ENCODE data around the gene SYCP2L. TPM values are rescaled to one million over a fixed set of nuclear protein-coding genes. Genes with fewer than 3 reads are reported as not detected.

Gene SYCP2L
- total and polyA plus RNA-seq, 2 experiments from 2014 or later = 10.5 to 11.0 TPM

DNA sequence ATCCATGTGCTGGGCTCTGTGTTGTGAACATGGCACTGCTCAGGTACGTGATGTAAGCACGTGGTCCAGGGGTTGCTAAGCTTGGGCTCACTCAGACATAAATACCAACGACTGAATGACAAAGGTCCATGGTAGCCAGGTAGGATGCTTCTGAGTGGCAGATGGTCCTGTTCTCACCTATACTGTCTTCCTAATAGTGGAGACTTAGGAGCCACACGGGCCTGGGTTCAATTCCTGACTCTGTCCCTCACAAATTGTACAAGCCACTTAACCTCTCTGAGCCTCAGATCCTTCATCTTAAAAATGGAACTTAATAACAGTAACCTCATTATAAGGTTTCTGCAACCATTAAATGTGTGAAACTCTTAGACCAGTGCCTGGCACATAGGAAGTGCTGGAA lies 11.8 kb upstream of the SYCP2L start (continued):
- TF ChIP-seq, protein P1, sequence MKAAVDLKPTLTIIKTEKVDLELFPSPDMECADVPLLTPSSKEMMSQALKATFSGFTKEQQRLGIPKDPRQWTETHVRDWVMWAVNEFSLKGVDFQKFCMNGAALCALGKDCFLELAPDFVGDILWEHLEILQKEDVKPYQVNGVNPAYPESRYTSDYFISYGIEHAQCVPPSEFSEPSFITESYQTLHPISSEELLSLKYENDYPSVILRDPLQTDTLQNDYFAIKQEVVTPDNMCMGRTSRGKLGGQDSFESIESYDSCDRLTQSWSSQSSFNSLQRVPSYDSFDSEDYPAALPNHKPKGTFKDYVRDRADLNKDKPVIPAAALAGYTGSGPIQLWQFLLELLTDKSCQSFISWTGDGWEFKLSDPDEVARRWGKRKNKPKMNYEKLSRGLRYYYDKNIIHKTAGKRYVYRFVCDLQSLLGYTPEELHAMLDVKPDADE (IDR thresholded peaks at IDR 0.05) = no peak
- TF ChIP-seq, protein P2, sequence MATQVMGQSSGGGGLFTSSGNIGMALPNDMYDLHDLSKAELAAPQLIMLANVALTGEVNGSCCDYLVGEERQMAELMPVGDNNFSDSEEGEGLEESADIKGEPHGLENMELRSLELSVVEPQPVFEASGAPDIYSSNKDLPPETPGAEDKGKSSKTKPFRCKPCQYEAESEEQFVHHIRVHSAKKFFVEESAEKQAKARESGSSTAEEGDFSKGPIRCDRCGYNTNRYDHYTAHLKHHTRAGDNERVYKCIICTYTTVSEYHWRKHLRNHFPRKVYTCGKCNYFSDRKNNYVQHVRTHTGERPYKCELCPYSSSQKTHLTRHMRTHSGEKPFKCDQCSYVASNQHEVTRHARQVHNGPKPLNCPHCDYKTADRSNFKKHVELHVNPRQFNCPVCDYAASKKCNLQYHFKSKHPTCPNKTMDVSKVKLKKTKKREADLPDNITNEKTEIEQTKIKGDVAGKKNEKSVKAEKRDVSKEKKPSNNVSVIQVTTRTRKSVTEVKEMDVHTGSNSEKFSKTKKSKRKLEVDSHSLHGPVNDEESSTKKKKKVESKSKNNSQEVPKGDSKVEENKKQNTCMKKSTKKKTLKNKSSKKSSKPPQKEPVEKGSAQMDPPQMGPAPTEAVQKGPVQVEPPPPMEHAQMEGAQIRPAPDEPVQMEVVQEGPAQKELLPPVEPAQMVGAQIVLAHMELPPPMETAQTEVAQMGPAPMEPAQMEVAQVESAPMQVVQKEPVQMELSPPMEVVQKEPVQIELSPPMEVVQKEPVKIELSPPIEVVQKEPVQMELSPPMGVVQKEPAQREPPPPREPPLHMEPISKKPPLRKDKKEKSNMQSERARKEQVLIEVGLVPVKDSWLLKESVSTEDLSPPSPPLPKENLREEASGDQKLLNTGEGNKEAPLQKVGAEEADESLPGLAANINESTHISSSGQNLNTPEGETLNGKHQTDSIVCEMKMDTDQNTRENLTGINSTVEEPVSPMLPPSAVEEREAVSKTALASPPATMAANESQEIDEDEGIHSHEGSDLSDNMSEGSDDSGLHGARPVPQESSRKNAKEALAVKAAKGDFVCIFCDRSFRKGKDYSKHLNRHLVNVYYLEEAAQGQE (IDR thresholded peaks at IDR 0.05; ENCODE audit: unreplicated experiment) = no peak
- TF ChIP-seq CREB1 (CRISPR knock-in tag; IDR thresholded peaks at IDR 0.05; ENCODE audit: low read depth) (no peak), JUNB (IDR thresholded peaks at IDR 0.05; ENCODE audit: unreplicated experiment) (no peak), EZH2phosphoT487 (IDR thresholded peaks at IDR 0.05; ENCODE audit: unreplicated experiment) (no peak), ZNF331 (CRISPR knock-in tag; IDR thresholded peaks at IDR 0.05; ENCODE audit: low read depth) (no peak), POLR2AphosphoS5 (IDR thresholded peaks at IDR 0.05; ENCODE audit: low read depth) (no peak), STAT1 (IDR thresholded peaks at IDR 0.05; ENCODE audit: unreplicated experiment) (no peak), NANOG (IDR thresholded peaks at IDR 0.05; ENCODE audit: borderline replicate concordance) (no peak), EZH2 (IDR thresholded peaks at IDR 0.05; ENCODE audit: low read depth, unreplicated experiment) (no peak), ZNF114 (CRISPR knock-in tag; IDR thresholded peaks at IDR 0.05) (no peak)
- TF ChIP-seq, protein P3, sequence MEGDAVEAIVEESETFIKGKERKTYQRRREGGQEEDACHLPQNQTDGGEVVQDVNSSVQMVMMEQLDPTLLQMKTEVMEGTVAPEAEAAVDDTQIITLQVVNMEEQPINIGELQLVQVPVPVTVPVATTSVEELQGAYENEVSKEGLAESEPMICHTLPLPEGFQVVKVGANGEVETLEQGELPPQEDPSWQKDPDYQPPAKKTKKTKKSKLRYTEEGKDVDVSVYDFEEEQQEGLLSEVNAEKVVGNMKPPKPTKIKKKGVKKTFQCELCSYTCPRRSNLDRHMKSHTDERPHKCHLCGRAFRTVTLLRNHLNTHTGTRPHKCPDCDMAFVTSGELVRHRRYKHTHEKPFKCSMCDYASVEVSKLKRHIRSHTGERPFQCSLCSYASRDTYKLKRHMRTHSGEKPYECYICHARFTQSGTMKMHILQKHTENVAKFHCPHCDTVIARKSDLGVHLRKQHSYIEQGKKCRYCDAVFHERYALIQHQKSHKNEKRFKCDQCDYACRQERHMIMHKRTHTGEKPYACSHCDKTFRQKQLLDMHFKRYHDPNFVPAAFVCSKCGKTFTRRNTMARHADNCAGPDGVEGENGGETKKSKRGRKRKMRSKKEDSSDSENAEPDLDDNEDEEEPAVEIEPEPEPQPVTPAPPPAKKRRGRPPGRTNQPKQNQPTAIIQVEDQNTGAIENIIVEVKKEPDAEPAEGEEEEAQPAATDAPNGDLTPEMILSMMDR (conservative IDR thresholded peaks at IDR 0.05; ENCODE audit: low read depth in 2 of 2) = no peak

DNA sequence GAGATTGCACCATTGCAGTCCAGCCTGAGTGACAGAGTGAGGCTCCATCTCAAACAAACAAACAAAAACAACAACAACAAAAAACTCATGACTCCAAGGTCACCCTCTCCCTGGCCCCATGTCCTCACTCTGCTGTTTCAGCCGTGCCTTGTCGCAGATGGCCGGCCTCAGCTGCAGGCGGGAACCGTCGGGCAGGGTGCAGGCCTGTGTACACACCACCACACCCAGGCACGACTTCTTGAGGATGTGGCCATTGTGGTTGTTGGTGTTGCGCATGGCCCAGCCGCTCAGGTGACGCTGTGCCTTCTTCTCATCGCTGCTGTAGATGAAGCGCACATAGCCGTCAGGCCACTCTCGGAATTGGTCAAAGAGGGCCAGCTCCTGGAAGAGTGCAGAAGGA lies 9.8 kb upstream of the SYCP2L start:
- H3K9me2 ChIP-seq (ENCODE audit: insufficient read depth) = no peaks in the 10 kb centered on the region
- no peak for DNase-seq (ENCODE audit: low spot score)
- TF ChIP-seq ZNF331 (CRISPR knock-in tag; IDR thresholded peaks at IDR 0.05; ENCODE audit: low read depth) = no peak
- no peak for TF ChIP-seq STAT1 (IDR thresholded peaks at IDR 0.05; ENCODE audit: unreplicated experiment)
- TF ChIP-seq JUNB (IDR thresholded peaks at IDR 0.05; ENCODE audit: unreplicated experiment) = no peak
- no peaks in the 10 kb centered on the region for H3K36me3 ChIP-seq (ENCODE audit: insufficient read depth)
- ATAC-seq = no peak
- Mint-ChIP-seq H3K4me3 (no peak overlapping the region), H3K36me3 (ENCODE audit: low read depth) (no peaks in the 10 kb centered on the region), H3K4me1 (peaks cover 4% of the 10 kb centered on the region; the same call in 2 of the 3 replicates), H3K9me3 (no peaks in the 10 kb centered on the region), H3K27me3 (ENCODE audit: insufficient read depth, low read depth, poor library complexity) (peaks cover 34% of the 10 kb centered on the region), H3K27ac (no peak overlapping the region)
- H3K27ac ChIP-seq (ENCODE audit: low read depth) = no peak overlapping the region
- H3K27me3 ChIP-seq (ENCODE audit: insufficient read depth) = peaks cover 36% of the 10 kb centered on the region
- no peaks in the 10 kb centered on the region for H3F3A ChIP-seq (replicated peaks; ENCODE audit: low read depth)
- 0 out of 2 replicates have a peak, but pooled peaks cover 2% of the 10 kb centered on the region for H3K4me1 ChIP-seq (ENCODE audit: insufficient read depth)
- H3K79me2 ChIP-seq (replicated peaks; ENCODE audit: insufficient read depth) = no peaks in the 10 kb centered on the region
- H4K20me1 ChIP-seq (replicated peaks; ENCODE audit: insufficient read depth) = no peaks in the 10 kb centered on the region
- H3K4me2 ChIP-seq = no peak overlapping the region
- no peak overlapping the region for H2AFZ ChIP-seq
- no peak overlapping the region for H3K4me3 ChIP-seq
